Heart left ventricle (tissue), 13 donors: ENCODE results near the gene P2RX2.

Experiments
- CTCF ChIP-seq, 12 donors: fragments of 200-600 bp; sonication (generic) in 4 of 12; IDR thresholded peaks; one replicate each; pipeline versions ENCODE4 v1.5.0 to v1.8.0; 2018 to 2022; ENCODE audit warnings: antibody characterized with exemption in 12 of 12, mild to moderate bottlenecking in 5 of 12
- POLR2A ChIP-seq, 2 donors: fragments of 450-650 bp; IDR thresholded peaks; one replicate each; pipeline ENCODE4 v1.6.1; 2017; ENCODE audit warnings: antibody characterized with exemption in 2 of 2, mild to moderate bottlenecking in 2 of 2, moderate library complexity in 2 of 2
- donor health status: ischemic (EF 13 %, LVEDD 7.1; RV severe dilation, severe dysfunction).
- donor health status: DM: no; HTN: yes; CAD: no.
- donor health status: DM: no; HTN: no; CAD: no.
- donor health status: ischemic (EF 25% LVEDD 6.9; RV normal size, moderate dysfunction).
- donor health status: ischemic (EF 25% LVEDD 5.7; RV mildly dilated, moderate dysfunction).
- donor health status: ischemic (EF 35%, LVEDD 5.7; RV mildly dilated, moderate dysfunction).
- donor health status: nonischemic (EF 11% LVEDD 7.7; RV severe dilation, severe dysfunction).
- donor health status: DM: yes; HTN: yes; CAD: no.
- donor health status: PGD.
- donor health status: ischemic (EF 29% LVEDD 5.4; RV normal size, mild dysfunction).
- donor health status: nonischemic (EF 23%, LVEDD 6.1; RV moderate dilation, normal function).

- no peak for TF ChIP-seq CTCF (IDR thresholded peaks at IDR 0.05)
- TF ChIP-seq POLR2A (IDR thresholded peaks at IDR 0.05), result no peak
Measured at GRCh38 chr12:132569856-132570480, 48.6 kb upstream of the P2RX2 start.
